ENCODE measurements around the gene ANGPTL8. TPM values are rescaled to one million over a fixed set of nuclear protein-coding genes. Genes with fewer than 3 reads are reported as not detected.

ANGPTL8 gene
- total RNA-seq, 4 donors from 2014 or later, result not detected

DNA sequence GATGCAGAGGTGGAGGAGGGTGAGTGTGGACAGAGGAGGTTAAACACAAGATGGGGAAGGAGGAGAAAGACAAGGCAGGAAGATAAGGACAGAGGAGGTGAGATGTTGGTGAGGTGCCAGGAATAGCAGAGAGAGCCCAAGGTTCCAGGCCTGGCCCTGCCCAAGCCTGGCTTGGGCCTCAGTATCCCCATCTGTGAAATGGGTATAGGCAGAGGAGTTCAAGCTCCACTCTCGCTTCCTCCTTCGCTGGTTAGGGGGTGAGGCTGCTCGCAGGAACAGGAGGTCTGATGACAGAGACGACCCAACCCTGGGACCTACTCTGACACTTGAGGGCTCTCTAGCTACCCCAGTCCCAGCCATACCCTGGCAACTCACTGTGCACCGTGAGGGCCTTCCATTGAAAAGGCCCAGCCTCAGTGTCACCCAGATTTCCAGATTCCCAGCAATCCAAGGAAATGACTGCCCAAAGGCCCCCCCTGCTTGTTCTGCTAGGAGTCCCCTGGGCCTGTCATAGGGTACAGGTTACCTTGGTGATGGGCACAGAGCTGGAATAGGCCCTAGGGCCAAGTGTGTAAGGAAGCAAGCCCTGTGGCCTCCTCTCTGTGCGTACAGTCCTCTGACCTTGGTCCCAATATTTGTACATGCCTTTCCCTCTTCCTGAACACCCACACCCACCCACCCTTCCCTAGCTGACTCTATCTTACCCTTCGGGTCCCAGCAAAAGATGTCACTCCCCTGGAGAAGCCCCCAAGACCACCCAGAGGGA is 8.6 kb upstream of the ANGPTL8 start:
- WGBS, 2 donors, result 92 to 97% methylated on average over 7 of the region's 7 CpGs
- intact Hi-C loops (cut with DNase I; ENCODE audit: low total_unique reads), result no loop called here
- H3K4me3 ChIP-seq (ENCODE audit: low read depth, poor library complexity, severe bottlenecking), result no peak overlapping the region
- TF ChIP-seq, protein P1, sequence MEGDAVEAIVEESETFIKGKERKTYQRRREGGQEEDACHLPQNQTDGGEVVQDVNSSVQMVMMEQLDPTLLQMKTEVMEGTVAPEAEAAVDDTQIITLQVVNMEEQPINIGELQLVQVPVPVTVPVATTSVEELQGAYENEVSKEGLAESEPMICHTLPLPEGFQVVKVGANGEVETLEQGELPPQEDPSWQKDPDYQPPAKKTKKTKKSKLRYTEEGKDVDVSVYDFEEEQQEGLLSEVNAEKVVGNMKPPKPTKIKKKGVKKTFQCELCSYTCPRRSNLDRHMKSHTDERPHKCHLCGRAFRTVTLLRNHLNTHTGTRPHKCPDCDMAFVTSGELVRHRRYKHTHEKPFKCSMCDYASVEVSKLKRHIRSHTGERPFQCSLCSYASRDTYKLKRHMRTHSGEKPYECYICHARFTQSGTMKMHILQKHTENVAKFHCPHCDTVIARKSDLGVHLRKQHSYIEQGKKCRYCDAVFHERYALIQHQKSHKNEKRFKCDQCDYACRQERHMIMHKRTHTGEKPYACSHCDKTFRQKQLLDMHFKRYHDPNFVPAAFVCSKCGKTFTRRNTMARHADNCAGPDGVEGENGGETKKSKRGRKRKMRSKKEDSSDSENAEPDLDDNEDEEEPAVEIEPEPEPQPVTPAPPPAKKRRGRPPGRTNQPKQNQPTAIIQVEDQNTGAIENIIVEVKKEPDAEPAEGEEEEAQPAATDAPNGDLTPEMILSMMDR (IDR thresholded peaks at IDR 0.05), result no peak
- no peak for TF ChIP-seq POLR2A (IDR thresholded peaks at IDR 0.05)
- no peak for DNase-seq (ENCODE audit: low spot score in 2 of 2)

GRCh38 chr19:11232555-11232954 is 6.9 kb upstream of the ANGPTL8 start:
- intact Hi-C loops (cut with DNase I; ENCODE audit: low total_unique reads), result no loop called here
- H3K4me3 ChIP-seq (ENCODE audit: low read depth, poor library complexity, severe bottlenecking), result no peak overlapping the region
- DNase-seq (ENCODE audit: low spot score in 2 of 2), result no peak
- TF ChIP-seq, protein P1 (IDR thresholded peaks at IDR 0.05), result no peak
- no peak for TF ChIP-seq POLR2A (IDR thresholded peaks at IDR 0.05)
- WGBS, 2 donors, result 86 to 93% methylated on average over 4 of the region's 4 CpGs

- no peak overlapping the region for H3K4me3 ChIP-seq (ENCODE audit: low read depth, poor library complexity, severe bottlenecking)
- 91 to 93% methylated on average over 15 of the region's 15 CpGs for WGBS, 2 donors
- TF ChIP-seq POLR2A (IDR thresholded peaks at IDR 0.05), result no peak
- TF ChIP-seq, protein P1 (IDR thresholded peaks at IDR 0.05), result no peak
- no peak for DNase-seq (ENCODE audit: low spot score in 2 of 2)
- intact Hi-C loops (cut with DNase I; ENCODE audit: low total_unique reads), result no loop called here
Observed at GRCh38 chr19:11233073-11233472, 6.3 kb upstream of the ANGPTL8 start.

DNA sequence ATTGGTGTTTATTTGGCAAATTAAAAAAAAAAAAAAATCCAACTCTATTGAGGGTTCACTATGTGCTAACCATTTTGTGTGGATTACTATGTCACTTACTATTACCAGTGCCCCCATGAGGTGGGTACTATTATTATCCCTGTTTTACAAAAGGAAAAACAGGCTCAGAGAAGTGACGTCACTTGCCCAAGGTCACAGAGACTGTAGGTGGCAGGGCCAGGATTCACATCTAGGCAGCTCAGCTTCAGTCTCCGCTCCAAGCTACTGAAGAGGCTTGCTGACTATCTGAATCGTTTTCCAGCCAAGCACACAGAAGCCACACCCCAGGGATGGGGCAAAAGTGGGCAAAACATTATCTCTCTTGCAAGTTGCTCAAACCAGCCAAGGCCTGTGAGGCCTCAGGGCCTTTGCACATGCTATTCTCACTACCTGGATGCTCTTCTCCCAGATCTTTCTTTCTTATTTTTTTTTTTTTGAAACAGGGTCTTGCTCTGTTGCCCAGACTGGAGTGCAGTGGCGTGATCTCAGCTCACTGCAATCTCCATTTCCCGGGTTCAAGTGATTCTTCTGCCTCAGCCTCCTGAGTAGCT is 4.8 kb upstream of the ANGPTL8 start:
- no peak for DNase-seq (ENCODE audit: low spot score in 2 of 2)
- no peak for TF ChIP-seq POLR2A (IDR thresholded peaks at IDR 0.05)
- TF ChIP-seq, protein P1 (IDR thresholded peaks at IDR 0.05), result no peak
- WGBS, 2 donors, result 75 to 82% methylated on average over 5 of the region's 5 CpGs
- no peak overlapping the region for H3K4me3 ChIP-seq (ENCODE audit: low read depth, poor library complexity, severe bottlenecking)
- intact Hi-C loops (cut with DNase I; ENCODE audit: low total_unique reads), result no loop called here

DNA sequence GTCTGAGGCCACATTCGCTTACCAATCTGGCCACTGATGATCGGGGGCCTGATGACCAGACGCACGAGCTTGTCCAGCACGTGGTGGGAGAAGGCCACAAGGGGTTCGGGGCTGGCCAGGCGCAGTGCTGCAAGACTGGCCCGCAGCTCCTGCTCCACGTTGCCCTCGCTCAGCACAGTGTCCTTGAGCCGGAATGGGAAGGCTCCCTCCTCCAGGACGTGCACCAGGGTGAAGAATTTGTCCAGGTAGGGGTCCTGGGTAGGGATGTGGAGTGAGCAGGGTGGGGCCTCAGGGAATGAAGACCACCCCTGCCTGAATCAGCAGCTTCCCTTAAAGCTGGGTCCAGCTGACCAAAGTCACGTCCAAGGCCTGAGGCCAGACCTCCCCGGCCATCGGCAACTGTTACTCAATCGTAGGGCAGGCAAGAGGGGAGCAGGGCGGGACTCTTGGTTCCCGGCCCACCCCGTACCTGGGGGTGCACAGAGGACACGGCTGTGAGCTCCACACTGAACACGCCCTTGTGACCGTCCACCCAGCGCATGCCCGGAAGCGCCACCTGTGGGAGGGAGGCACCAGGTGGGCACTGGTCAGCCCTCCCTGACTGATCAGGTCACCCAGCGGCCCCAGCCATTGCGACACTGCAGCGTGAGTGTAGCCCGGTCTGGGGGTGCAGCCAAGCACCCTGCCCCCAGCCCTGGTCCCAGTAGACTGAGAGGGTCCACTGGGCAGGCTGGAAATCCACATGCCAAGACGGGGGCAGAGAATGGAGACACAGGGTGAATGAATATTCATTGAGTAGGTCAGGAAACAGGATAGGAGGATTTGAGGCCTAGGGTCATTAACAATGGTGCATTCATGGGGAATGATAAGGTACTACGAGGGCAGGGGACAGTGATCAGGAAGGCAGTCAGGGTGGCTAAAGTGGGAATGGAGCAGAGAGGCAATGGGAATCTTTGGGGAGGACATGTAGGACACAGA is 2.8 kb upstream of the ANGPTL8 start:
- intact Hi-C loops (cut with DNase I; ENCODE audit: low total_unique reads), result no loop called here
- 90 to 94% methylated on average over 31 of the region's 31 CpGs for WGBS, 2 donors
- no peak for DNase-seq (ENCODE audit: low spot score in 2 of 2)
- H3K4me3 ChIP-seq (ENCODE audit: low read depth, poor library complexity, severe bottlenecking), result no peak overlapping the region
- no peak for TF ChIP-seq POLR2A (IDR thresholded peaks at IDR 0.05)
- TF ChIP-seq, protein P1 (IDR thresholded peaks at IDR 0.05), result no peak
